Activated CD8-positive, alpha-beta T cell treated with anti-CD3 and anti-CD28 coated beads for 36 hours (primary cell): ENCODE measurements around the gene COL18A1. TPM values are rescaled to one million over a fixed set of nuclear protein-coding genes. Genes with fewer than 3 reads are reported as not detected.
"Not testable (repeated sequence)": the region's sequence is repeated elsewhere in the genome, so short reads cannot be mapped to it uniquely, and the experiment has no call there.

Source experiments
- ATAC-seq: fragments of 200-7000 bp; cut with Tn5 transposase; one replicate; pipeline ENCODE4 v1.10.0; 2021; ENCODE audit warnings: mild to moderate bottlenecking, moderate library complexity
- CTCF ChIA-PET: fragments of 350-600 bp; sonication (Branson Sonifier 250); formaldehyde crosslinking; loops from one replicate; lab custom pipeline; 2021; ENCODE audit warnings: antibody characterized with exemption; lab: Charles Lee
- POLR2A ChIA-PET: fragments of 350-600 bp; sonication (Branson Sonifier 250); formaldehyde crosslinking; loops from one replicate; lab custom pipeline; 2021; ENCODE audit warnings: antibody characterized with exemption; lab: Charles Lee
- DNase-seq: peaks from one replicate; pipeline ENCODE4 v3.0.0-alpha.2; 2020
- H3K27ac Mint-ChIP-seq: one replicate; pipeline ENCODE4 v1.8.0; 2021; ENCODE audit warnings: mild to moderate bottlenecking, mixed read lengths
- H3K27me3 Mint-ChIP-seq: one replicate; pipeline ENCODE4 v1.8.0; 2021; ENCODE audit warnings: mixed read lengths
- H3K36me3 Mint-ChIP-seq: one replicate; pipeline ENCODE4 v1.8.0; 2021; ENCODE audit warnings: low read depth, mixed read lengths
- H3K4me1 Mint-ChIP-seq: one replicate; pipeline ENCODE4 v1.8.0; 2021; ENCODE audit warnings: low read depth, mixed read lengths
- H3K4me3 Mint-ChIP-seq: one replicate; pipeline ENCODE4 v1.8.0; 2021; ENCODE audit warnings: mild to moderate bottlenecking, moderate library complexity, mixed read lengths
- H3K9me3 Mint-ChIP-seq: one replicate; pipeline ENCODE4 v1.8.0; 2021; ENCODE audit warnings: mixed read lengths
- intact Hi-C: fragments of 100-400 bp; cut with micrococcal nuclease; formaldehyde crosslinking; loops from one replicate; pipeline ENCODE4 v1.10.0; 2022
- total RNA-seq, 2 experiments: library from RNA; stranded (reverse); gene quantifications; one replicate each; pipeline ENCODE4 v1.2.3, GENCODE V29; 2021
- TF ChIP-seq, protein P1 (sequence below): fragments of 200-600 bp; IDR thresholded peaks from one replicate; pipeline ENCODE4 v1.8.0; 2022; ENCODE audit warnings: antibody characterized with exemption, mild to moderate bottlenecking

Gene COL18A1
- total RNA-seq, 2 experiments from 2014 or later, result 9.4 to 9.7 TPM

DNA sequence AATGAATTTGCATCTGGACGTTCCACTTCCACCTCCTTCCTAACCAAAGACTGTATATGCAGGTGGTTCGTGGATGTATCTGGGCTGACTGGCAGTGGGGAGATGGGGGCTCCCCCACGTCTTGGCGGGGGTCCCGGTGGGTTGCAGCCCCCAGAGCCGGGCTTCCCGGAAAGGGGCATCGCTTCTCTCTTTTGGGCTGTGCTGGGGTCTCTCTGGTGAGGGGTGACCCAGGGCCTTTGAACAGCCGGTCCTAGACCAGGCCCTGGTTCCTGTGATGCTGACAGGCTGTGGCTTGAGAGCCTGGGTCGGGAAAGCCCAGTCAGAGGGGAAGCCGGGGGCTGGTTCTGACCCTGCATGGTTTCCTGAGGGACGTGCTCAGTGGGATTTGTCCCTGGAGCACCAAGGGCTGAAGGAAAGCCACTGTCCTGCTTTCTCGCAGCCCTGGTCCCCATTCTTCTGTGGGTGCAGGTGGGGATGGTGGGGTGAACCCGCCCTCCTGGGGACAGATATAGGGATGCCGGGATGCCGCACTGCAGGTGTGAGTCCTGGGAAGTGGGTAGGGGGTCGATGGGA lies 29.8 kb downstream of the COL18A1 start:
- intact Hi-C loops, result loop anchor here (5.0 to 10.0 kb wide), 2 partner anchors 142 to 280 kb away; no protein-coding TSS in a partner anchor
- ChIA-PET POLR2A (no interaction called here), CTCF (no interaction called here)
- Mint-ChIP-seq H3K4me1 (no peaks in the 10 kb centered on the region), H3K27me3 (peaks cover 3% of the 10 kb centered on the region), H3K27ac (no peak overlapping the region), H3K9me3 (no peaks in the 10 kb centered on the region), H3K4me3 (no peak overlapping the region), H3K36me3 (no peaks in the 10 kb centered on the region)
- no peak for DNase-seq
- no peak for ATAC-seq
- TF ChIP-seq, protein P1, sequence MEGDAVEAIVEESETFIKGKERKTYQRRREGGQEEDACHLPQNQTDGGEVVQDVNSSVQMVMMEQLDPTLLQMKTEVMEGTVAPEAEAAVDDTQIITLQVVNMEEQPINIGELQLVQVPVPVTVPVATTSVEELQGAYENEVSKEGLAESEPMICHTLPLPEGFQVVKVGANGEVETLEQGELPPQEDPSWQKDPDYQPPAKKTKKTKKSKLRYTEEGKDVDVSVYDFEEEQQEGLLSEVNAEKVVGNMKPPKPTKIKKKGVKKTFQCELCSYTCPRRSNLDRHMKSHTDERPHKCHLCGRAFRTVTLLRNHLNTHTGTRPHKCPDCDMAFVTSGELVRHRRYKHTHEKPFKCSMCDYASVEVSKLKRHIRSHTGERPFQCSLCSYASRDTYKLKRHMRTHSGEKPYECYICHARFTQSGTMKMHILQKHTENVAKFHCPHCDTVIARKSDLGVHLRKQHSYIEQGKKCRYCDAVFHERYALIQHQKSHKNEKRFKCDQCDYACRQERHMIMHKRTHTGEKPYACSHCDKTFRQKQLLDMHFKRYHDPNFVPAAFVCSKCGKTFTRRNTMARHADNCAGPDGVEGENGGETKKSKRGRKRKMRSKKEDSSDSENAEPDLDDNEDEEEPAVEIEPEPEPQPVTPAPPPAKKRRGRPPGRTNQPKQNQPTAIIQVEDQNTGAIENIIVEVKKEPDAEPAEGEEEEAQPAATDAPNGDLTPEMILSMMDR, result no peak

- POLR2A ChIA-PET, result no interaction called here
- TF ChIP-seq, protein P1, result no peak
- H3K9me3 Mint-ChIP-seq, result no peaks in the 10 kb centered on the region
- ATAC-seq, result no peak
- no peaks in the 10 kb centered on the region for H3K36me3 Mint-ChIP-seq
- intact Hi-C loops, result loop anchor here (5.0 to 10.0 kb wide), 2 partner anchors 143 to 281 kb away; no protein-coding TSS in a partner anchor
- no peak overlapping the region for H3K27ac Mint-ChIP-seq
- no peaks in the 10 kb centered on the region for H3K4me1 Mint-ChIP-seq
- CTCF ChIA-PET, result no interaction called here
- H3K4me3 Mint-ChIP-seq, result no peak overlapping the region
- peaks cover 3% of the 10 kb centered on the region for H3K27me3 Mint-ChIP-seq
- DNase-seq, result no peak
Measured at GRCh38 chr21:45435405-45435981, 30.5 kb downstream of the COL18A1 start.

GRCh38 chr21:45436351-45437065 lies 31.5 kb downstream of the COL18A1 start:
- ChIA-PET CTCF (interaction anchor here (0.6 kb wide), 1 partner anchor 144 kb away, joined by 3 read pairs; no protein-coding TSS in a partner anchor), POLR2A (no interaction called here)
- H3K27me3 Mint-ChIP-seq, result peaks cover 3% of the 10 kb centered on the region
- H3K4me3 Mint-ChIP-seq, result no peak overlapping the region
- no peak overlapping the region for H3K27ac Mint-ChIP-seq
- no peaks in the 10 kb centered on the region for H3K9me3 Mint-ChIP-seq
- no peaks in the 10 kb centered on the region for H3K36me3 Mint-ChIP-seq
- ATAC-seq (no peak), DNase-seq (no peak)
- TF ChIP-seq, protein P1, result no peak
- H3K4me1 Mint-ChIP-seq, result no peaks in the 10 kb centered on the region
- intact Hi-C loops, result loop anchor here (5.0 to 10.0 kb wide), 2 partner anchors 144 to 282 kb away; no protein-coding TSS in a partner anchor

DNA sequence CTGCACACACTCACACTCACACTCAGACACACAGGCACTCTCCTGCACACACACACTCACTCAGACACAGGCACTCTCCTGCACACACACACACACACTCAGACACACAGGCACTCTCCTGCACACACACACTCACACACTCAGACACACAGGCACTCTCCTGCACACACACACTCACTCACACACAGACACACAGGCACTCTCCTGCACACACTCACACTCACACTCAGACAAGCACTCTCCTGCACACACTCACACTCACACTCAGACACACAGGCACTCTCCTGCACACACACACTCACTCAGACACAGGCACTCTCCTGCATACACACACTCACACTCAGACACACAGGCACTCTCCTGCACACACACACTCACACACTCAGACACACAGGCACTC lies 32.9 kb downstream of the COL18A1 start:
- CTCF ChIA-PET, H3K4me1 Mint-ChIP-seq, H3K27me3 Mint-ChIP-seq, H3K4me3 Mint-ChIP-seq, DNase-seq, H3K27ac Mint-ChIP-seq, ATAC-seq, H3K36me3 Mint-ChIP-seq, H3K9me3 Mint-ChIP-seq: not testable (repeated sequence)
- POLR2A ChIA-PET, result interaction anchor here (0.6 kb wide), 1 partner anchor 24 kb away, joined by 3 read pairs; no protein-coding TSS in a partner anchor
- intact Hi-C loops, result loop anchor here (5.0 to 10.0 kb wide), 2 partner anchors 146 to 283 kb away; no protein-coding TSS in a partner anchor

GRCh38 chr21:45438391-45439145 lies 33.6 kb downstream of the COL18A1 start:
- Mint-ChIP-seq H3K27me3 (peaks cover 3% of the 10 kb centered on the region), H3K4me1 (no peaks in the 10 kb centered on the region), H3K9me3 (no peaks in the 10 kb centered on the region), H3K4me3 (no peak overlapping the region), H3K27ac (no peak overlapping the region), H3K36me3 (no peaks in the 10 kb centered on the region)
- POLR2A ChIA-PET, result interaction anchor here (0.6 kb wide), 1 partner anchor 23 kb away, joined by 3 read pairs; no protein-coding TSS in a partner anchor
- TF ChIP-seq, protein P1, result no peak
- CTCF ChIA-PET, result no interaction called here
- ATAC-seq (no peak), DNase-seq (no peak)
- intact Hi-C loops, result loop anchor here (5.0 to 10.0 kb wide), 2 partner anchors 146 to 284 kb away; no protein-coding TSS in a partner anchor
